HL-60 (cell line): ENCODE measurements around the gene R3HCC1L.

Experiments used
- CTCF ChIP-seq: IDR thresholded peaks from one replicate; pipeline ENCODE4 v1.5.1; 2011; ENCODE audit warnings: low read length, control low read depth, inconsistent platforms; ENCODE audit not compliant: insufficient read depth
- GABPA ChIP-seq: IDR thresholded peaks from 2 replicates; pipeline ENCODE4 v1.6.1; 2012; ENCODE audit warnings: low read depth
- REST ChIP-seq: IDR thresholded peaks from 2 replicates; pipeline ENCODE4 v1.6.1; 2012; ENCODE audit warnings: low read depth; ENCODE audit not compliant: insufficient replicate concordance

GRCh38 chr10:98242823-98243222 lies 108.4 kb downstream of the R3HCC1L start:
- no peak for TF ChIP-seq CTCF
- TF ChIP-seq GABPA = no peak
- TF ChIP-seq REST = no peak
